UCSD-AML1 (cell line): ENCODE results near the gene HCST.
"Not testable (repeated sequence)": the region's sequence is repeated elsewhere in the genome, so short reads cannot be mapped to it uniquely, and the experiment has no call there.

Experiments
- DNase-seq: peaks from one replicate; lab custom pipeline; 2025; ENCODE audit not compliant: unreplicated experiment; lab: John Stamatoyannopoulos, UW

Gene HCST

DNA sequence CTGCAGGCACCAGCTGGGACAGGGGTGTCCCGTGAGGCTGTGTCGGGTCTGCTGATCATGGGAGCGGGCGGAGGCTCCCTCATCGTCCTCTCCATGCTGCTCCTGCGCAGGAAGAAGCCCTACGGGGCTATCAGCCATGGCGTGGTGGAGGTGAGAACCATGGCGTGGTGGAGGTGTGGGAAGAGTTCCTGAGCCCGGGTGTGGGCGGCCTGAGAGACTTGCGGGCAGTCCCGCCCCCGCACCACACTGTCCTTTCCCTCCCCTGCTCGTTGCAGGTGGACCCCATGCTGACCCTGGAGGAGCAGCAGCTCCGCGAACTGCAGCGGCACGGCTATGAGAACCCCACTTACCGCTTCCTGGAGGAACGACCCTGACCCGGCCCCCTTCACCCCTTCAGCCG is 23.3 kb upstream of the HCST start:
- DNase-seq, result no peak

DNA sequence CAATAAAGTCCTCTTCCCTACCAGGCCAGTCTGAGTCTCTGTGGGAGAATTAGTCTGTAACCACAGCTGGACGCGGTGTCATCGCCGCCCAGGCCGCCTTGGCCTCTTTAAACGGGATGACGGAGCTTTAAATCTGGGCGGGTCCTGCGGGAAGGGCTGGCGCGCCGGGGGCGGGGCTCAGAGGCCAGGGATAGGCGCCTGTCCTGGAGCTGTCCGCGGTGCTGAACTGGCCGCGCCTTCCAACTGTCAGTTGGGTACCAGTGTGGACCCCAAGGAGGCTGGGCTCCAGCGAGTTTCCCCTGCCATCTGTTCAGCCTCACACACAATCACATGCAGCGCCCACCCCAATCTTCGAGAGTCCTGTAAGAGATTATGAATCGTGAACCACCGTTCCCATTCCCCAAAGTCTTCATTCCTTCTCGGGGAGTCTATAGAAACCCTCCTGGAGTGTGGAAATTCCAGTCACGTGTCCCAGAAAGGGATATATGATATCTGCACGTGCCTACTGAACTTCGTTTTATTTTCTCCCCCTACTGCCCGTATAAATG is 22.5 kb upstream of the HCST start:
- peak; percentile 88 for DNase-seq

DNA sequence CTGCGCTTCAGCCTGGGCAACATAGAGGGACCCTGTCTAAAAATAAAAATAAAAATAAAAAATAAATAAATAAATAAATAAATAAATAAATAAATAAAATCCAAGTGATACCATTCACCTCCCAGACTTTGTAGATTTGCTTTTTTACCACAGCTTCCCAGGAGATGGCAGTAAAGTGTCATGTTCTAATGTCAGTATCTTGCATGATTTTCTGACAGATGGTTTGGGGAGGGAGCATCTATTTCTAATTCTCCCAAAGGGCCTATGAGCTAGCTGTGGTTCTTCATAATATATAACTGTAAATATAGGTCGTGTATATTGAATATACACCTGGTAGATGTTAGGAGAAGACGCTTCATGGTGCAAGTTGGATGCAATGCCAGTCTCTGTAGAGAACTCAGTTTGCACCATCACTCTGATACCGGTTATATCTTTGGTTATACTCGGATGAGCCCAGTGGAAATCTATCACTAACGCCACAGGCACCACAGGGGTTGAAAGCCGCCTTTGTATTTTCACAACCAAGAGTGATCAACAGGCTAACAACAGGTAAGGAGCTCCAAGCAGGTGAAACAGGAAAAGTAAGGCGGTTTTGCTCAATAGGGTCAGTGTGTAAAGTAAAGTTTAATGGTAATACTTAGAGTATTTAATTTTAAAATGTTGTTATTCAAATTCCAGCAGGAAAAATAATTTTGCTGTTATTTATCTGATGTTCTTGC is 20.1 kb upstream of the HCST start:
- DNase-seq, result no peak

DNA sequence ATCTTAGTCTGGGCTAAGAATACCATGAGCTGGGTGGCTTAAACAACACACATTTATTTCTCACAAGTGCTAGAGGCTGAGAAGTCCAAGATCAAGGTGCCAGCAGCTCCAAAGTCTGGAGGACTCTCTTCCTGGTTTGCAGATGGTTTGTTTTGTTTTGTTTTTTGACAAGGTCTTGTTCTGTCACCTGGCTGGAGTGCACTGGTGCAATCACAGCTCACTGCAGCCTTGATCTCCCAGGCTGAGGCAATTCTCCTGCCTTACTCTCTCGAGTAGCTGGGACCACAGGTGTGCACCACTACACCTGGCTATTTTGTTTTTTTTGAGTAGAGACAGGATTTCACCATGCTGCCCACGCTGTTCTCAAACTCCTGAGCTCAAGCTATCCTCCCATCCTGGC is 18.4 kb upstream of the HCST start:
- DNase-seq, result no peak

DNA sequence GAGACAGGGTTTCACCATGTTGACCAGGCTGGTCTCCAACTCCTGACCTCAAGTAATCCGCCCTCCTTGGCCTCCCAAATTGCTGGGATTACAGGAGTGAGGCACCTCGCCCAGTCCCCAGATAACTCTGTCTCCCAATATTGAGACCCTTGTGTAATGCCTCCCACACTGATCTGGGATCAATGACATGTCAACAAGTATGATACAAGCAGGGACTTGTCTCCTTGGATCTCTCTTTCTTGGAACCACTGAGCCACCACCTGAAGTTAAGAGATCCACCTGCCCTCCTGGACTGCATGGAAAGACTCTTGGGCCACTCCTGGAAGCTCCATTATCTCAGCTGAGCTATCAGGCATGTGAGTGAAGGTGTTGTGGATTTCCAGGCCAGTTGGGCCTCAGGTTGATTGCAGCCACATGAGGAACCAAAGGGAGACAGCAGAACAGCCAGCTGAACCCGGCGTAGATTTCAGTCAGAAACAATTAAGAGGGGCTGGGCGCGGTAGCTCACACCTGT is 17.0 kb upstream of the HCST start:
- no peak for DNase-seq

DNA sequence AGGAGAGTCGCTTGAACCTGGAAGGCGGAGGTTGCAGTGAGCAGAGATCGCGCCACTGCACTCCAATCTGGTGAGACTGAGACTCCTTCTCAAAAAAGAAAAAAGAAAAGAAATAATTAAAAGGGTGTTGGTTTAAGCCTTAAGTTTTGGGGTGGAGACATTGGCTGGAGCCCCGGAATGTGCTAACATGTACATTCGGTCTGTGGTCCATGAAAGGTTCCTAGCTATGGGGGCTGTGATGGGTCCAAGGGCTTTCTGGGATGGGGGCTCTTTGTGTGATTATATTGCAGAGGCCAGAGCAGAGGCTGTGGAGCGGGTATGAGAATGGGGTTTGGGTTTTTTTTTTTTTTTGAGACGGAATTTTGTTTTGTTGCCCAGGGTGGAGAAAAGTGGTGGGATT is 16.4 kb upstream of the HCST start:
- DNase-seq, result no peak

DNA sequence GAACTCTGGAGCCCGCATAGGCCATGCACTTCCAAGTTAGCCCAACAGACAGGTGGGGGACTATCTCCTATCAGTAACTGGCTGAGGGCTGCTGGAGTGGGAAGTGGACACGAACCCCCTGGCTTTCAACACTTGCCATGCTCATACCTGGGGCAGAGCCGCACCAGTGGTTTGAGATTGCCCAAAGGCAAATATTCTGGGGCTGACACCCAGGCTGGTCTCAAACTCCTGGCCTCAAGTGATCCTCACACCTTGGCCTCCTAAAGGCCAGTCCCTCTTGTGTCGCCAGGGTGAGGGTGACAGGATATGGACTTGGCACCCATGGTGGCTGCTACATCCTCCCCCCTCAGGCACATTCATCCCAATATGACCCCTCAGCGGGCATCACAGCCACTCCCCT is 15.1 kb upstream of the HCST start:
- DNase-seq, result no peak

DNA sequence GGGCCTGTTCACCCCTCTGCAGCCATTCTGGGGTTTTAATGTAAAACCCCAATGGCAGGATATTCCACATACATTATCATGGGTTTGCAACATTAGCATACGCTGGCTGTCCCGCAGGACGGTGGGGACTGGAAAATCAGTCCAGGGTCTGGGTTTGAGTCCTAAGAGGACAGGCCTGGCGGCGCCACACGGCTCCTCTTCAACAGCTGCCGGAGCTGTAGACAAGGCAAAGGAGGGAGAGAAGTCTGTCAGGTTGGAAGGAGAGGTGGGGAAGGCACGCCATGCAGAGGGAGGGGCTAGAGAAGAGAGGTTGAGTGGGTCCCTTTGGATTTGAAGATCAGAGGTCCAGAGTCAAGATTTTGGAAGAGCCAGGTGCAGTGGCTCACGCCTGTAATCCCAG is 13.9 kb upstream of the HCST start:
- DNase-seq, result no peak

DNA sequence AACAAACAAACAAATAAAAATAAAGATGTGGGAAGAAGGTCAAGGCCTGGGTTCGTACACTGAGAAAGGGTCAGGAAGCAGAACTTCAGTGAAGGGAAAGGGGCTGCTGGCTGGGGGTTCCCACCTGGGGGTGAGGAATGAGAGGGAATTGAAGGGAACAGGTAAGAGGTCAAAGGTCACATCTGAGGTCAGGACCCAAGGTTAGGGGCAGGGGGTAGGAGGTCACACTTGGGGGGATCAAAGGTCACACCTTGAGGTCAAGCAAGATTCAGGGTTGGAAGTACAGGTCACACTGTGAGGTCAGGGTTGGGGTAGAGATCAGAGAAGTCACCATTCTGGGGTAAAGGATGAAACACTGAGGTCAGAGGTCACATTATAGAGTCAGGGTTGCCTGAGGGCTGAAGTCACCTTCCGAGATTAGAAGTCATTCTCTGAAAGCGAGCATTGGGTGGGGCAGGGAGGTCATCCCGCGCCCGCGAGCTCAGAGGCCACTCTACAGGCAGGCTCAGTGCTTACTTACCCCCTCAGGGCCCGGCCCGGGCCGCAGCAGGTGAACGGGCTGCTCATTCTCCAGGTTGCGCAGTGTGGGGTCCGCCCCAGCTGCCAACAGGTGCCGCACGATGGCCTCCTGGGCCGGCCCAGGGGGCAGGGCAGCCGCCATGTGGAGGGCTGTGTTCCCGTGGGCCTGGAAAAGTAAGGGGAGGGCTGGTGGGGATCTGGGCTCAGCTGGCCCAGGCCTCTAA is 12.8 kb upstream of the HCST start:
- no peak for DNase-seq

DNA sequence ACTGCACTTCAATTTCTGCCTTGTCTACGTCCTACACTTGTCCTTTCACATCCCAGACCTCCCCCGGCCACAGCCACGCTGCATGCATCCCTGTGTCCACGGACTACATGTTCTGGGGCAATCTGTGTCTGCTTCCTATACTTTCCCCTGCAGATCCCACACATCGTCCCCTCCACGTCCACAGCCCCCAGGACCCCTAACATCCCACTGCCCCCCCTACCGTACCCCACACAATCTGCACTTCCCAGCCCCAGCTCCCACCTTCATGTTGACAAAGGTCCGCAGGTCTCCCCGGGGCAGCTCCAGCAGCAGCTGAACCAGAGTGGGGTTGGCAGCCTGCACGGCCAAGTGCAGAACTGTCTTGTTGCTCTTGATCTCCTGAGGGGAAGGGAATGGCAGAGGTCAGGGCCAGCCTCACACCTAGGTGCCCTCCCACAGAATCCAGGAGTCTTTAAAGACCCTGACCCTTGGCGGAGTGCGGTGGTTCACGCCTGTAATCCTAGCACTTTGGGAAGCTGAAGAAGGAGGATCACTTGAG is 12.1 kb upstream of the HCST start:
- no peak for DNase-seq

DNA sequence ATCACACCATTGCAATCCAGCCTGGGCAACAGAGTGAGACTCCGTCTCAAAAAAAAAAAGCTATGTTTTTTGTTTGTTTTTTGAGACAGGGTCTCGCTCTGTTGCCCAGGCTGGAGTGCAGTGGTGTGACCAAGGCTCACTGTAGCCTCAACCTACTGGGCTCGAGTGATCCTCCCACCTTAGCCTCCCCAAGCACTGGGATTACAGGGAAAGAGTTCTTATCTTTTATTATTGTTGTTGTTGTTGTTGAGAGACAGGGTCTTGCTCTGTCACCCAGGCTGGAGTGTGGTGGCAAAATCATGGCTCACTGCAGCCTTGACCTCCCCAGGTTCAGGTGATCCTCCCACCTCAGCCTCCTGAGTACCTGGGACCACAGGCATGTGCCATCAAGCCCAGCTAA is 10.5 kb upstream of the HCST start:
- not testable (repeated sequence) for DNase-seq

DNA sequence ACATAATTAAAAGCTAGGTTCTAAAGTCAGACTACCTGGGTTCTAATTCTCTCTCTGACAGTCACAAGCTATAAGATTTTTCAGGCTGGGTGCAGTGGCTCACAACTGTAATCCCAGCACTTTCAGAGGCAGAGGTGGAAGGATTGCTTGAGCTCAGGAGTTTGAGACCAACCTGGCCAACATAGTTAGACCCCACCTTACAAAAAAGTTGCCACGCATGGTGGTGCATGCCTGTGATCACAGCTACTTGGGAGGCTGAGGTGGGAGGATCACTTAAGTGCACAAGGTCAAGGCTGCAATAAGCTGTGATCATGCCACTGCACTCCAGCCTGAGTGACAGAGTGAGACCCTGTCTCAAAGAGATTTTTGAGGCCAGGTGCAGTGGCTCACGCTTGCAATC is 8.0 kb upstream of the HCST start:
- DNase-seq, result no peak

DNA sequence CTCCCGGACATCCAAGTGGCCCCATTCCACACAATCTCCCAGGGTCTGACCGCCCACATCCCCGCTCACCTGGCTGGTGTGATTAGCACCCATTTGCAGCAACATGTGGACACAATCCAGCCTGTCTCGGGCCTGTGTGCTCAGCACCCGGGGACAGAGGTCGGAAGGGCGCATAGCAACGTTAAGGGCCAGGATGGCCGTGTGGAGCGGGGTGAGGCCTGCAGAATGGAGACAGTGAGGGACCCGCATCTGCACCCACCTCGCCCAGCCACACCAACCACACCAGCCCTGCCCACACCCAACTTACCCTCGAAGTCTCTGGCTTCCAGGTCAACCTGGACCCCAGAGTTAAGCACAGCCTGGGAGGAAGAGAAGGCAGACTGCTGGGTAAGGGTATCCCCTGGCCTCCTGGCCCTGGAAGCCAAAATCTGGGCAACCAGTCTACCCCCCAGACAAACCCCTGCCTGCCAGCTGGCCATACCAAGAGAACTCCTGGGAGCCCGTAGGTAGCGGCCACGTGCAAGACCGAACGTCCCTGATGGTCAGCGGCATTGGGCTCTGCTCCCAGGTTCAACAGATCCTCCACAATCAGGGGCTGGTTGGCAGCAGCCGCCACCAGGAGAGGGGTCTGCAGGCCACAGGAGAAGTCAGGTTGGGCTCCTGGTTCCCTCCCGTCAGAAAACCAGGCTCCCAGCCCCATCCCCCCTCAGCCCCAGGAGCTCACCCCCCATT is 6.3 kb upstream of the HCST start:
- DNase-seq, result no peak

DNA sequence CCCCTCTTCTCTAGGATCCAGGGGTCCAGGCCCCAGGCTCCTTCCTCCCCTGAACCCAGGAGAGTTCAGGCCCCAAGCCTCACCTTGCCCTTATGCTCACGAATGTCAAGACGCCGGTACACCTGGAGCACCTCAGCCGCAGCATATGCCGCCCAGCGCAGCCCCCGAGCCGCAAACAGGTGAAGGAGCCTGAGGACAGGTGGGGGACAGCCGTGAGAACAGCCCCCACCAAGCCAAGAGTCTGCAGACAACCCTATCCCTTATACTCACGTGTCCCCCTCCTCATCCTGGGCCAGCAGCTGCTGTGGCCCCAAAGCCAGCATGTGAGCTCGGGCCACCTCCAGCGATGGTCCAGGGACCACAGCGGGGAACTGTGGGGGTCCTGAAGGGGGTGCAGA is 5.7 kb upstream of the HCST start:
- DNase-seq, result no peak

DNA sequence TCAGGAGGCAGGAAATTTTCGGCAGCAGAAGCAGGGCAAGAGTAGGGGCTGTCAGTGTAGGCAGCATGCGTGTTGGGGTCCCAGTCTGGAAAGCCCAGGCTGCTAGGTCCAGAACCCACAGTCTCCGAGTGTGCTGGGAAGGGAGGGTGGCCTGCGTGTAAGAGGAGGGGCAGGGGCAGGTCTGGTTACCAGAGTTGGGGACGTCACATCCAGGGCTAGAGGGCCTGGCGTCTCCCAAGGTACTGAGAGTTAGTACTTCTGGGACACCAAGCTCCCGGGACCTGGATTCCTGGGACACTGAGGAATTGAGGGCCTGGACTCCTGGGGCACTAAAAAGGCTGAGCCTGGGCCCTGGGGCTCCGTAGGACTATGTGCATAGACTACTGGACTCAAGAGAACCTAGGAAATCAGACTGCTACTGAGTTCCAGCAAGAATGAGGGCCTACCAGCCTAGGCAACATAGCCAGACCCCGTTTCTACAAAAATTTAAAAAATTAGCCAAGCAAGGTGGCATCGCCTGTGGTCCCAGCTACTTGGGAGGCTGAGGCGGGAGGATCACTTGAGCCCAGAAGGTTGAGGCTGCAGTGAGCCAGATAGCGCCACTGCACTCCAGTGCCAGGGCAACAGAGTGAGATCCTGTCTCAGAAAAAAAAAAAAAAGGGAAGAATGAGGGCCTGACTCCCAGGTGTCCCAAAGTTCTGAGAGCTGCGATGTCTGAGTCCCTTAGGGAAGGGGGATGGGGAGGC is 4.5 kb upstream of the HCST start:
- no peak for DNase-seq

DNA sequence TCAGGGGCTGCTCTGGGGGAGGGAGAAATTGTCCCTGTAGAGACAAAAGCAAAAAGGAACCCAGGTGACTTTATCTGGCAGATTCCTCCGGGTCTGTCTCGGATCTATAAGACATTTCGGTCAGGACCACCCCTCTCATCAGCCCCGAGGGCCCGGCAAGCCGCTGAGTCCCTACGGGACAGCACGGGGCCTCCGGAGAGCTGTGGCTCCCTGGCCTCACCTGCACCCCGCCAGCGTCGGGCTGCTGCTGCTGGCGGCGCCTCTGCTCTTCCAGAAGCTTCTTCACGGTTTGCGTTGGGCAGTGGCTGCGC is 3.9 kb upstream of the HCST start:
- DNase-seq, result no peak

DNA sequence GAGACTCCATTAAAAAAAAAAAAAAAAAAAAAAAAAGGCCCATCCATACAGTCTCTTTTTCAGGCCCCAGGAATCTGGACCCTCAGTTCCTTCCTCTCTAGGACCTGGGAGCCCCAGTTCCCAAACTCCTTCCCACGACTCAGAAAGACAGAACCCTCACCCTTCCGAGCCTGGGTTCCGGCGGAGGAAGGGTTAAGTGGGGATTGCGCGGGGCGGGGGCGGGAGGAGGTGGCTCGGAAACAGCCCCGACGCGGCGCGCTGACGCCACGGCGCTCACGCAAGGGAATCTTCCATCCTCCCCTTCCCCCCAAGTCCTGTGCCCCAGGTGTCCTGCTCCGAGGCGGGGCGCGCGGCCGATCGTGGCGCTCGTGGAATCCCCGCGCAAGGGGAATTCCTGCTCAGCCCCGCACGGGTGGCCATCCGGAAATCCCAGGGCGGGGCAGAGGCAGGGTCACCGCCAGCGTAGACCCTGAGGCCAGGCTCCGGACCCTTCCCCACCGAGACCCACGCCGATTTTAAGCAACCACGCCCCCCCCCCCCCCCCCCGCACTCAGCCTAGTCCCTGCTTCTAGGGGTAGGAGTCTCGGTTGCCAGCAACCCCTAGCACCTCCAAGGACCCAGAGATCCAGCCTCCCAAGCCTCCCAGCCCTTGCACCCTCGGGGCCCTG is 2.6 kb upstream of the HCST start:
- DNase-seq, result peak; percentile 86

DNA sequence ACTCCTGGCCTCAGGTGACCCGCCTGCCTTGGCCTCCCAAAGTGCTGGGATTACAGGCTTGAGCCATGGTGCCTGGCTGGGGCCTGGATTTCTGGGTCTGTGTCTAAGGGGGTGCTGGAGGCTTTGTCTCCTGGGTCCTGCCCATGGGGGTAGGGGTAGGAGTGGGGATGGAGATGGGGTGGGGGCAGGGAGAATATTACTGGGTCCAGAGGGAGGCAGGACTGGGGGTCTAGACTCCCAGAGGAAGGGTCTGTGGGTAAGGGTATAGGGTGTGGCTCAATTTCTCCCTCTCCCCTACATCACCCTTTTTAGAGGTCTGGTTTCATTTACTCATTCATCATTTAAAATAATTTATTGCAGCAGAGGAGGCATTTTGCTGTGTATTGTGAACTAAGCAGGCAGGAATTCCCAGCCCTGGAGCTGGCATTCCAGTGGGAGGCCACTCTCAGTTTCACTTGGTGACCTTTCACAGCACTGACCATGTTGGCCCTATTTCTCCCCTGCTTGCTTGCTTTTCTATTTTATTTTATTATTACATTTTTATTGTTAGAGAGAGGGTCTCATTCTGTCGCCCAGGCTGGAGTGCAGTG is 1.2 kb upstream of the HCST start:
- DNase-seq, result no peak

DNA sequence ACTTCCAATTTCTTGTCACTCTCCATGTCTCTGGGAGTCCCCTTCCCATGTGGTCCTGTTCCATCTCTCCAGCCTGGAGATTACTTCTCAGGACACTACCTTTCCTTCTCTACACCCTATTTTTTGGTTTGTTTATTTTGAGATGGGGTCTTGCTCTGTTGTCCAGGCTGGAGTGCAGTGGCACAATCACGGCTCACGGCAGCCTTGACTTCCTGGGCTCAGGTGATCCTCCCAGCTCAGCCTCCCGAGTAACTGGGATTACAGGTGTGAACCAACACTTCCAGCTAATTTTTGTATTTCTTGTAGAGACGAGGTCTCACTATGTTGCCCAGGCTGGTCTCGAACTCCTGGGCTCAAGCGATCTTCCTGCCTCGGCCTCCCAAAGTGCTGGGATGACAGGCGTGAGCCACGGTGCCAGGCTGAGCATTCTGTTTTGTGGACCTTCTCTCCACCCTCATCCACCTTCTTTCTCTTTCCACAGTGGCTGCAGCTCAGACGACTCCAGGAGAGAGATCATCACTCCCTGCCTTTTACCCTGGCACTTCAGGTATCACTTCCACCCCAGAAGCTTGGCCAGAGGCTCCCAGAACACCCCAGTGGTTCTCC is 644 bp downstream of the HCST start:
- no peak for DNase-seq
